Endothelial cell (in vitro differentiated cells): Measurements from ENCODE around the gene NLRC5. TPM values are rescaled to one million over a fixed set of nuclear protein-coding genes. Genes with fewer than 3 reads are reported as not detected.

ENCODE experiments used
- DNase-seq: peaks from one replicate; pipeline ENCODE4 v3.0.0; 2021; ENCODE audit warnings: low spot score
- H3K27ac Mint-ChIP-seq: one replicate; pipeline ENCODE4 v1.8.0; 2021; ENCODE audit warnings: mixed read lengths, inconsistent platforms; ENCODE audit not compliant: unreplicated experiment
- H3K27me3 Mint-ChIP-seq: one replicate; pipeline ENCODE4 v1.8.0; 2021; ENCODE audit warnings: mild to moderate bottlenecking, moderate library complexity, mixed read lengths, inconsistent platforms; ENCODE audit not compliant: unreplicated experiment
- H3K36me3 Mint-ChIP-seq: one replicate; pipeline ENCODE4 v1.8.0; 2021; ENCODE audit warnings: mild to moderate bottlenecking, low read depth, mixed read lengths, inconsistent platforms; ENCODE audit not compliant: unreplicated experiment
- H3K4me1 Mint-ChIP-seq: one replicate; pipeline ENCODE4 v1.8.0; 2021; ENCODE audit warnings: mild to moderate bottlenecking, mixed read lengths, inconsistent platforms; ENCODE audit not compliant: unreplicated experiment
- H3K4me3 Mint-ChIP-seq: one replicate; pipeline ENCODE4 v1.8.0; 2021; ENCODE audit warnings: mild to moderate bottlenecking, mixed read lengths, inconsistent platforms; ENCODE audit not compliant: unreplicated experiment
- H3K9me3 Mint-ChIP-seq: one replicate; pipeline ENCODE4 v1.8.0; 2021; ENCODE audit warnings: mixed read lengths, inconsistent platforms; ENCODE audit not compliant: unreplicated experiment
- CTCF ChIP-seq: fragments of 200-600 bp; sonication (generic); IDR thresholded peaks from one replicate; pipeline ENCODE4 v1.5.0; 2021; ENCODE audit warnings: antibody characterized with exemption; ENCODE audit not compliant: unreplicated experiment
- total RNA-seq: library from RNA; stranded (reverse); fragmentation: NEBNext Ultra II Directional; extraction: Animal tissue kit (Norgen Biotek cat#: 25700); gene quantifications from one replicate; pipeline ENCODE4 v1.2.1, GENCODE V29; 2021; ENCODE audit not compliant: unreplicated experiment

The NLRC5 gene
- total RNA-seq, 1 donor from 2014 or later: 2.4 TPM

GRCh38 chr16:56961851-56962281 is 27.5 kb upstream of the NLRC5 start, which contains the start of gene CETP:
Gene CETP, plus strand, starts transcription at chr16:56961950. Its CDS starts 30 bp downstream, at chr16:56961980.
- H3K27me3 Mint-ChIP-seq: peaks cover 5% of the 10 kb centered on the region
- no peak within 1 kb of the TSS for H3K4me3 Mint-ChIP-seq
- DNase-seq: no peak
- no peaks in the 10 kb centered on the region for H3K9me3 Mint-ChIP-seq
- H3K27ac Mint-ChIP-seq: no peak within 1 kb of the TSS
- peaks cover 15% of the 10 kb centered on the region for H3K4me1 Mint-ChIP-seq
- H3K36me3 Mint-ChIP-seq: no peaks in the 10 kb centered on the region
- TF ChIP-seq CTCF: no peak

GRCh38 chr16:56964243-56965148 is 24.9 kb upstream of the NLRC5 start:
- Mint-ChIP-seq H3K27me3 (peaks cover 5% of the 10 kb centered on the region), H3K36me3 (no peaks in the 10 kb centered on the region), H3K4me3 (no peak overlapping the region), H3K4me1 (peaks cover 23% of the 10 kb centered on the region), H3K27ac (no peak overlapping the region), H3K9me3 (no peaks in the 10 kb centered on the region)
- peak; percentile 95 for DNase-seq
- peak; percentile 99 for TF ChIP-seq CTCF

- Mint-ChIP-seq H3K4me3 (no peak overlapping the region), H3K27ac (no peak overlapping the region), H3K27me3 (peaks cover 3% of the 10 kb centered on the region), H3K4me1 (peaks cover 21% of the 10 kb centered on the region), H3K9me3 (no peaks in the 10 kb centered on the region), H3K36me3 (no peaks in the 10 kb centered on the region)
- no peak for TF ChIP-seq CTCF
- DNase-seq: no peak
Observed at GRCh38 chr16:56965149-56966092, 23.9 kb upstream of the NLRC5 start.

GRCh38 chr16:56966093-56966475 is 23.3 kb upstream of the NLRC5 start:
- Mint-ChIP-seq H3K9me3 (no peaks in the 10 kb centered on the region), H3K4me1 (peaks cover 21% of the 10 kb centered on the region)

More at GRCh38 chr16:56966093-56966475, 23.3 kb upstream of the NLRC5 start:
- Mint-ChIP-seq H3K4me3 (no peak overlapping the region), H3K36me3 (no peaks in the 10 kb centered on the region), H3K27me3 (peaks cover 7% of the 10 kb centered on the region), H3K27ac (no peak overlapping the region)
- TF ChIP-seq CTCF: no peak
- no peak for DNase-seq
